ENCODE data around the gene GSC2.

Gene GSC2

DNA sequence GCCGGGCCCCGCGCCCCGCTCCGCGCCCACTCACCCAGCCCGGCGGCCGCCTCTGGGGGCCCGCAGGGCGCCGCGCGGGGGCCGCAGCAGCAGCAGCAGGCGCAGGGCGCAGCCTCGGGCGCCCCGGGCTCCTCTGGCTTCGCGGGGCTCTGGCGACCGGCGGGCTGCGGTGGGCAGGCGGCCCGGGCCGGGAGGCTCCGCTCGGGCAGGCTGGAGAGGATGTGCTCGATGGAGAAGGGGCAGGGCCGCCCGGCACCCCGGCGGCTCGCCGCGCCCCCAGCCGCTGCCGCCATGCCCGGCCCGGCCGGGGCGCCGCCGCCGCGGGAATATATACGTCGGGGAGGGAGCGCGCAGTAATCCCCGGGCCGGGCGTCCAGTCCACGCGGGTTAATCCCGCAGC, at the start of gene GSC2:
Gene GSC2 (minus strand): TSS at position 302 of the 400 bp plus-strand sequence. CDS start 9 bp downstream, at position 293.
- in situ Hi-C loops (cut with HindIII; ENCODE audit: low pct_unique_long_range_greater_than_20kb, low sequenced_read_pairs): no loop called here
- no peak for DNase-seq (ENCODE audit: low read depth in 1 of 2, low spot score in 1 of 2)
- TF ChIP-seq JUND (IDR thresholded peaks at IDR 0.05; ENCODE audit: low read depth): no peak

DNA sequence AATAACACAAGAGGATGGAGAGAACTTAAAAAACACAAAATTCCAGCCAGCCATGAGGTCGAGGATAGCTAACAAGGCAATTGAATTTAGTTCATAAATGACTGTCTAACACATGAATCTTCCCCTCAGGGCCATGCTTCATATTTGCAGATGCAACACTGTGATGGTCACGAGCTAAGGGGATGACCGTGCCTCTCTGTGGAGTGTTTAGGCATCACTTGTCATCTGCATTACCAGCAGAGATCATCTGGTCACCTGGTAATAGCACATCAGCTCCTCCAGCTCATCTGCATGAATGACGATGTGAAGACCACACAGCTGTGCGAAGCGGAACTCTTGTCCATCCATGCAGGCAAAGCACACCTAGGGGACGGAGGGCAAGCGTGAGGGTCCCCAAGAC, 49.4 kb upstream of the GSC2 start:
- no peak for DNase-seq (ENCODE audit: low read depth in 1 of 2, low spot score in 1 of 2)
- in situ Hi-C loops (cut with HindIII; ENCODE audit: low pct_unique_long_range_greater_than_20kb, low sequenced_read_pairs): no loop called here
- TF ChIP-seq JUND (IDR thresholded peaks at IDR 0.05; ENCODE audit: low read depth): no peak

DNA sequence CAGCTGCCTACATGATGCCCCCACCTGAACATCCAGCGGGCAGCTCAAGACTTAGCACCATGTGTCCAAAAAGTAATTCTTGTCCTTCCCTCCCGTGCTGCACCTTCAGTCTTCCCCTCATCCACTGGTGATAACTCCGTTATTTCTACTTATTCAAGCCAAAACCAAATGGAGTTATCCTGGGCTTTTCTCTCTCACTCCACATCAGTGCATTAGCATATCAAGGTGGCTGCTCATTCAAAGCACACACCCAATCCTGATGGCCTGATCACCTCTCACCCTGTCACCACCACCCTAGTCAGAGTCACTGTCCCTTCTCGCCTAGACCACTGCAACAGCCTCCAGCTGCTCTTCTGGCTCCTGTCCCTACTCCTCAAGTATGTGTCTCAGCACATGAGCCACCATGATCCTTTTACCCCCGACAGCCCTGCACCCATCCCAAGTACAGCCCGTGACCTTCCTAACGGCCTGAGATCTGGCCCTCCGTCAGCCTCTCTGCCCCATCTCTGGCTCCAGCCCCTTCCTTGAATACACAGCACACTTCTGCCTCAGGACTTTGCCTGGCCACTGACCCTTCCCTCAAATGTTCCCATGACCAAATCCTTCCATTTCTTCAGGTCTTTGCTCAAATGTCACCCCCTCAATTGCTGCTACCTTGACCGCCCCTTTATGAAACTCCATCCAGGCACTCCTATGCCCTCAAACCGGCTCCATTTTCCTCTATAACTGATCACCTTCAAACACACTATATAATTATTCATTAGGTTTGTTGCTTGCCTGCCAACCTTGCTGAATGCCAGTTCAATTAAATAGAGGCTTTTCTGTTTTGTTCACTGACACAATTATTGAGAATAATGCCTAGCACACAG, 48.1 kb upstream of the GSC2 start:
- in situ Hi-C loops (cut with HindIII; ENCODE audit: low pct_unique_long_range_greater_than_20kb, low sequenced_read_pairs): no loop called here
- DNase-seq (ENCODE audit: low read depth in 1 of 2, low spot score in 1 of 2): no peak
- TF ChIP-seq JUND (IDR thresholded peaks at IDR 0.05; ENCODE audit: low read depth): no peak

DNA sequence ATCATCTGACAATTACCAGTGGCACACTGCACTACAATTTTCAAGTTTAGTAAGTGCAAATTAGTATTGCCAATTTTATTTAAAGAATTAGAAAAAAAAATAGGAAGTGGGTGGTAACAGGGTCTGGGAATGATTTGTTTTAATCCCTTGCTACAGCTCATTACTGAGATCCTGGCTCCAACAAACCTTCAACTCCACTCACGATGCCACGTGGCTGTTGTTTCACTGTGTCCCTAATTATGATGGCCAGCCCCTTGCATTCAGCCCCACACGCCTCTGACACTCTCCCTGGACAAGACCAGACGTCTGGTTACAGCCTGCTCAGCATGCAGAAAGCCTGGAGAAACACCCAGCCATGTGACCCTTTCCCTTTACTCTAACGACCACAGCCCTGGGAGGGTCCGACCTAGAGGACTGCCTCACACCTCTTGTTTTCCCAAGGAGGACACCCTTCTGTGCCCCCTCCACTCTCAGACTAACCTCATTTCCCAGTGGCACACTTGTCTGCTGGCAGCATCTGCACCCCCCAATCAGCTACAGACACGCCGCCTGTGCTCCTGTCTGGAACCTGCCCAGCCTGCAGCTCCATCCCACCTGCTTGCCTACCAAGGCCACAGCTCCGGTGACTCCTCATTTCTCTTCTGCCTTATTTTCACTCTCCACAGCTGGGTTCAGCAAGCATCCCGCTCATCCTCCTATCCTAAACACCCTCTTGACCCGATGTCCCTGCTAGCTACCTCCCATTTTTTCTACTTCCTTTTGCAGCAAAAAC, 46.9 kb upstream of the GSC2 start:
- no peak for DNase-seq (ENCODE audit: low read depth in 1 of 2, low spot score in 1 of 2)
- in situ Hi-C loops (cut with HindIII; ENCODE audit: low pct_unique_long_range_greater_than_20kb, low sequenced_read_pairs): no loop called here
- no peak for TF ChIP-seq JUND (IDR thresholded peaks at IDR 0.05; ENCODE audit: low read depth)

DNA sequence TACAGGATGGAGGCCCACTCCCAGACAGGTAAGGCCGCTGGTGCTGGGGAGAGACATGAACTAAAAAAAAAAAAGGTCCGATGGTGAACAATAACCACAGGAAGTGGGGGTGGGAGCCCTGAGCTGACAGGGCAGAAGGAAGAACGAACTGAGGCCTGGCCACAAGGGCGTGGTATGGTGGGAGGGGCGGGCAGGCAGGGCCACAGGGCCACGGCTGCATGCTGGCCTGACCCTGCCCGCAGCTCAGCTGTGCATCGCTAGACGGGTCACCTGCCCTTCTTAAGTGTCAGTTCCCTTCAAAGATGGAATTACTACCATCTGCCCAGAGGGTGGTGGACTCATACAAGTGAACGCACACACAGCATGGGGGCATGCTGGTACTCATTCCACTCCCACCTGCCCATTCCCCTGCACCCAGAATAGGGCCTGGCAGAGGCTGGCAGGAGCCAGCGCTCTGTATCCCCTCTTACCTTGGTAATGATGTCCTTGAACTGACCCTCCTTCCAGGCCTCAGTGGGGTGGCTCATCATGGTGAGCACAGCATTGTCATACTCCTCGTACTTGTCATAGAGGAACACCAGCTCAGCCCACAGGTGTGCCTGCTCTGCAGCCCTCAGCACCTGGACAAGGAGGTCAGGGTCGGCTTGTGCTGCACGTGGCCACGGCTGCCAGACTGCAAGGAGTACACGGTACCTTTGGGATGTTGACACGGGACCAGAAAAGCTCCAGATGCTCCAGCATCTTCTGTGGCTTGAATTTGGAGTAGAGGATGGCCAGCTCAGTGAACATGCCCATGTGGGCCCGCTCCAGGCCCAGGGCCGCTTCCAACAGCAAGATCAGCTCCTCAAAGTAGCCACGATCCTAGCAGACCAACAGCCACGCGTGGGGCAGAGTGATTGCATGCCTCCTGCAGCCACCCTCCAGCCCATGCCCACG, 46.0 kb upstream of the GSC2 start:
- DNase-seq (ENCODE audit: low read depth in 1 of 2, low spot score in 1 of 2): no peak
- TF ChIP-seq JUND (IDR thresholded peaks at IDR 0.05; ENCODE audit: low read depth): no peak
- in situ Hi-C loops (cut with HindIII; ENCODE audit: low pct_unique_long_range_greater_than_20kb, low sequenced_read_pairs): no loop called here

DNA sequence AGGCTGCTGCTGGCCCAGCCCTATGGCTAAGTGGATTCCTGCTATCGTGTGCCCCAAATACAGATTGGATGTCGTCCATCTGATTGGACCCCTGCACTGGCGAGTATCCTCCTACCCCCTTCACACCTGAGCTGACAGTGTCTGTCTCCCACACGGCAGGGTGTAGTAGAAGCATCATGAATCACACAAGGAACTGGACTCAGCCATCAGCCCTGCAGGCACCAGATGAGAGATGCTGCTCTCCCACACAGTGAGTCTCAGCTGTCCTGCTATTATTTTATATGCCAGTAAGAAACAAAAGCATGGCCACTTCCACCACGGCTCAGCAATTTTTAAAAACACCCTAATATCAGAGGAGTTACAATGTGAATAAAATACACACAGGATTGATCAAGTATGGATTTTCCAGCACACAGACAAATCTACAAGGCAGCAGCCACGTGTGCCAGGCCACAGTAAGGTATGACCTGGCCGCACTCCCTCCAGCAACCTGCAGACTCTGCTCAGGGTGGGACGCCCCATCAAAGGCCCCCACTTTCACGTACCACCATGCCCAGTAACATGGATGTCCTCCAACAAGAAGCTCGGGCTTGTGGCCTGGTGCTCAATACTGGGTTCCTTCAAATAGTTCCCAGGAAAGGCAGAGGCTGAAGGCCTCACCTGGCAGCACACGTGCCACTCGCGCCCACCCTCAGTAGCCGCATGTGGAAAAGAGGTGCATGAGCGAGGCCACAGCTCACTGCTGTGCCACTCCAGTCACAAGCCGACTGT, 44.9 kb upstream of the GSC2 start:
- no peak for DNase-seq (ENCODE audit: low read depth in 1 of 2, low spot score in 1 of 2)
- TF ChIP-seq JUND (IDR thresholded peaks at IDR 0.05; ENCODE audit: low read depth): no peak
- in situ Hi-C loops (cut with HindIII; ENCODE audit: low pct_unique_long_range_greater_than_20kb, low sequenced_read_pairs): no loop called here

GRCh38 chr22:19193879-19194278, 43.8 kb upstream of the GSC2 start:
- in situ Hi-C loops (cut with HindIII; ENCODE audit: low pct_unique_long_range_greater_than_20kb, low sequenced_read_pairs): no loop called here
- DNase-seq (ENCODE audit: low read depth in 1 of 2, low spot score in 1 of 2): no peak
- TF ChIP-seq JUND (IDR thresholded peaks at IDR 0.05; ENCODE audit: low read depth): no peak

GRCh38 chr22:19187716-19188563, 37.8 kb upstream of the GSC2 start:
- in situ Hi-C loops (cut with HindIII; ENCODE audit: low pct_unique_long_range_greater_than_20kb, low sequenced_read_pairs): no loop called here
- no peak for DNase-seq (ENCODE audit: low read depth in 1 of 2, low spot score in 1 of 2)
- TF ChIP-seq JUND (IDR thresholded peaks at IDR 0.05; ENCODE audit: low read depth): no peak

DNA sequence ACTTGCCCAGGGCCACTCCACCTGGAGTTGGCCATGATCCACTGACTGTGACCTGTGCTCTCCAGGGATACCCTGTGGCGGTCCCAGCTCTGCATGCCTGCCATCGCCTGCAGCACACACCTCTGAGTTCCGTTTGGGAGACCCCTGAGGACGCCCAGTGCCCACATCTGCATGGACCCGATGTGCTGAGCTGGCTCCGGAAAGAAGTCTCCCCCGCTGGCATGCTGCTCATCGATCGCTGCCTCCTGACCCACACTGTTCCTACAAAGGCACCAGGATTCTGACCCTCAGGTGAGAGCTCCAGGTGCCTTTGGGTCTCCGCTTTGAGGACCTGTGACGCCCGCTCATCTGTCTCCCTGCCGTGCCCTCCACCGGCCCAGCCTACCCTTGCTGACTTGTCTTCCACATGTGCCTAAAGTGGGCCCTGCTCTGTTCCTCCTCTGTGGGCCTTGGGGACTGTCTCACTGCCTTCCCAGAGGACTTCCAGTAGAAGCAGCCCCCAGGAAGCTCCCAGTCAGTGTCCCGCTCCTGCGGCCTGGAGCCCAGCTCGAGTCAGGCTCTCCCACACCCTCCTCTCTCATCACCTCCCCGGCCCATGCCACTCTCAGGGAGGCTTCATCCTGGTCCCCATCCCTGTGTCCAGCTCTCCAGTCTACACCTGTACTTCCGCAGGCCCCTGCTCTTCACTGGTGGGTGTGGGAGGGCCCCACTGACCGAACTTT, 34.3 kb upstream of the GSC2 start:
- DNase-seq (ENCODE audit: low read depth in 1 of 2, low spot score in 1 of 2): no peak
- TF ChIP-seq JUND (IDR thresholded peaks at IDR 0.05; ENCODE audit: low read depth): no peak
- in situ Hi-C loops (cut with HindIII; ENCODE audit: low pct_unique_long_range_greater_than_20kb, low sequenced_read_pairs): no loop called here

DNA sequence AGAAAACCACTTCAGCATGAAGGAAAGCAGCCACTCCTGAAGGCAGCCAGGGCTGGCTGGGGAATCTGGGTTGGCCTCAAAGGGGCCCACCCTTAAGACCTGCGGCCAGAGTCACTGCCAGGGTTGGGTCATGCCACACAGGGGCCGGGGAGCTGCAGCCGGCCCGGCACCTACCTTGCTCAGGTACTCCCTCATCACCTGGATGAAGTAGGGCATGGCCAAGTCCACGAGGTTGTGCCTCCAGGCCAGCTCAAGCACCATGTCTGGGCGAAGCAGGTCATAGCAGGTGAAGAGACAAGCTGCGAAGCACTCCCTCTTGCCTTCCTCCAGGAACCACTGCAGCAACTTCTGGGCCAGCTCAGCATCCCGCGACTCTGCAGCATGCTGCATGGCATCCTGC, 33.1 kb upstream of the GSC2 start:
- no peak for DNase-seq (ENCODE audit: low read depth in 1 of 2, low spot score in 1 of 2)
- in situ Hi-C loops (cut with HindIII; ENCODE audit: low pct_unique_long_range_greater_than_20kb, low sequenced_read_pairs): no loop called here
- no peak for TF ChIP-seq JUND (IDR thresholded peaks at IDR 0.05; ENCODE audit: low read depth)

All from T47D (cell line).